GM12891 (cell line): ENCODE measurements around the gene CBFA2T2.

Experiments used
- PAX5 ChIP-seq: IDR thresholded peaks from 2 replicates; pipeline ENCODE4 v1.6.1; 2011; ENCODE audit warnings: low read length, moderate library complexity, mild to moderate bottlenecking; ENCODE audit not compliant: insufficient read depth, severe bottlenecking
- POLR2A ChIP-seq: IDR thresholded peaks from 2 replicates; pipeline ENCODE4 v1.6.1; 2011; ENCODE audit warnings: low read depth, low read length, control low read depth
- POLR2AphosphoS5 ChIP-seq: IDR thresholded peaks from 2 replicates; pipeline ENCODE4 v1.6.1; 2011; ENCODE audit warnings: low read depth, low read length, control low read depth
- POU2F2 ChIP-seq: IDR thresholded peaks from 2 replicates; pipeline ENCODE4 v1.6.1; 2011; ENCODE audit warnings: low read depth, mild to moderate bottlenecking, control low read depth, low read length, moderate library complexity
- SPI1 ChIP-seq: IDR thresholded peaks from 2 replicates; pipeline ENCODE4 v1.6.1; 2011; ENCODE audit warnings: low read depth, low read length, control low read depth
- TAF1 ChIP-seq: IDR thresholded peaks from 2 replicates; pipeline ENCODE4 v1.6.1; 2011; ENCODE audit warnings: low read depth, low read length, control low read depth

- TF ChIP-seq POLR2AphosphoS5 = no peak
- TF ChIP-seq POLR2A = no peak
- no peak for TF ChIP-seq TAF1
- no peak for TF ChIP-seq PAX5
- TF ChIP-seq SPI1 = no peak
- no peak for TF ChIP-seq POU2F2
These were observed 204.7 kb downstream of the CBFA2T2 start for GRCh38 chr20:33694639-33695012.
